Stimulated activated CD4-positive, alpha-beta T cell treated with anti-CD3 and anti-CD28 coated beads, TNF-alpha, amount 100 ng/mL, for 24 hours (primary cell): ENCODE measurements around the gene ROBO1.
"Not testable (repeated sequence)": the region's sequence is repeated elsewhere in the genome, so short reads cannot be mapped to it uniquely, and the experiment has no call there.

Experiments
- DNase-seq, 3 experiments: peaks; one replicate each; pipeline ENCODE4 v3.0.0-alpha.2; 2020; ENCODE audit warnings: low read depth in 3 of 3

The ROBO1 gene

GRCh38 chr3:79551997-79552396 lies 215.8 kb downstream of the ROBO1 start:
- no peak for DNase-seq

GRCh38 chr3:79551321-79551892 lies 216.4 kb downstream of the ROBO1 start:
- DNase-seq = no peak

- DNase-seq = no peak
These were observed 224.4 kb downstream of the ROBO1 start for GRCh38 chr3:79543218-79543982.

- DNase-seq = no peak
These were observed 233.1 kb downstream of the ROBO1 start for GRCh38 chr3:79534727-79535126.

- no peak for DNase-seq
These were observed 236.1 kb downstream of the ROBO1 start for GRCh38 chr3:79531566-79532295.

GRCh38 chr3:79521221-79521848 lies 246.5 kb downstream of the ROBO1 start:
- no peak for DNase-seq

GRCh38 chr3:79517766-79518413 lies 249.9 kb downstream of the ROBO1 start:
- DNase-seq = no peak

- no peak for DNase-seq
These were observed 251.0 kb downstream of the ROBO1 start for GRCh38 chr3:79516795-79517194.

GRCh38 chr3:79515072-79515471 lies 252.7 kb downstream of the ROBO1 start:
- no peak for DNase-seq

- DNase-seq = no peak
These were observed 253.7 kb downstream of the ROBO1 start for GRCh38 chr3:79514069-79514468.

GRCh38 chr3:79506751-79507150 lies 261.0 kb downstream of the ROBO1 start:
- no peak for DNase-seq

GRCh38 chr3:79502216-79502681 lies 265.5 kb downstream of the ROBO1 start:
- not testable (repeated sequence) for DNase-seq

GRCh38 chr3:79497447-79498111 lies 270.2 kb downstream of the ROBO1 start:
- DNase-seq = no peak

- no peak for DNase-seq
These were observed 276.7 kb downstream of the ROBO1 start for GRCh38 chr3:79491029-79491641.

GRCh38 chr3:79490165-79491028 lies 277.4 kb downstream of the ROBO1 start:
- no peak for DNase-seq

- no peak for DNase-seq
These were observed 279.4 kb downstream of the ROBO1 start for GRCh38 chr3:79488407-79488806.

GRCh38 chr3:79480746-79481145 lies 287.1 kb downstream of the ROBO1 start:
- DNase-seq = no peak

GRCh38 chr3:79478620-79479019 lies 289.2 kb downstream of the ROBO1 start:
- no peak for DNase-seq

- no peak for DNase-seq
These were observed 290.6 kb downstream of the ROBO1 start for GRCh38 chr3:79477242-79477641.

GRCh38 chr3:79473993-79474392 lies 293.8 kb downstream of the ROBO1 start:
- no peak for DNase-seq
